Stromal cell of bone marrow (primary cell): ENCODE data around the gene TOM1.

Experiments used
- DNase-seq: peaks from one replicate; pipeline ENCODE4 v3.0.0-alpha.2; 2012; ENCODE audit warnings: low read depth

TOM1 gene

GRCh38 chr22:35397095-35397904 lies 97.6 kb downstream of the TOM1 start:
- no peak for DNase-seq
